IPS-11a (cell line): Measurements from ENCODE around the gene PXK.
"Not testable (repeated sequence)": the region's sequence is repeated elsewhere in the genome, so short reads cannot be mapped to it uniquely, and the experiment has no call there.

Experiments used
- H3K4me3 ChIP-seq: one replicate; pipeline ENCODE4 v1.5.1; 2013; ENCODE audit warnings: low read depth, low read length, control low read depth

The PXK gene

DNA sequence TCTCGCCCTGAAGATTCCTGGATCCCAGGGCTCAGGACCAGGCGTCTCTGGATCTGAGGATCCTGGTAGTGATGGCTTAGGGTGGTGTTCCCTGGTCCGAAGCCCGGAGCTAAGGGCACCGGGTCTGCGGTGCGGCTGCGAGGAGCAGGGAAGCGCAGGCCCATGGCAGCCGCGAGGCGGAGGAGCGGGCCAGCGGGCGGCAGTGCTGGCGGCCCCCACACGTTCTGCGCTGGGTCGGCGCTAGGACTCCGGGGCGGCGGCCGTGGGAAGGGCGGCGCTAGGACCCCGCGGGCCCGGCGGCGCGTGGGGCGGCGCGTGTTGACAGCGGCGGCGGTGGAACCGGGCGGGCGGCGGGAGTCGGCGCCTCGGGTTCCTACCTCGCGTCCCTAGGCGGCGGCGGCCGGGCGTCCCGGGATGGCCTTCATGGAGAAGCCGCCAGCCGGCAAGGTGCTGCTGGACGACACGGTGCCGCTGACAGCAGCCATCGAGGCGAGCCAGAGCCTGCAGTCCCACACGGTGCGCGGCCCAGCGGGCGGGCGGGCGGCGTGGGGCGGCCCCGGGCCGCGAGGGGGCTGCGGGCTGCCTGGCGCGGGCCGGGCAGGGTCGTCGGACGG lies at the start of gene PXK:
Gene PXK (plus strand): TSS at position 318 of the 614 bp plus-strand sequence. CDS start 97 bp downstream, at position 415.
- peak within 1 kb of the TSS; percentile 51 for H3K4me3 ChIP-seq

DNA sequence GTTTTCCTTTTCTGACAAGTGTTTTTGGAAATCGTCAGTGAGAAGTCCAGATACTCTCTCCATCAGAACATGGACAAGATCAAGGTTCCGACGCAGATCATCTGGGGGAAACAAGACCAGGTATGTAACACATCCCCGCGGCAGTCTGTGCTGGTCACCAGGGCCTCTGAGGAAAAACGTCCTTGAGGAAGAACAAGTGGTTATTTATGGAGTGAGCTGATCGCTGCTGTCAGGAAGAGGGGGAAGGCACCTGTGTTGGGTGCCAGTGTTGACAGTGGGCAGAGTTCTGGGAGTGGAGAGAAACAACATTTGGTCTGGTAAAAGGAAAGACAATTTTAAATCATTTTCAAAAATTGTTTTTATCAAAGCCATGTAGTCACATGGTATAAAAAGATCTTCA lies 47.4 kb upstream of the PXK start:
- H3K4me3 ChIP-seq = no peak overlapping the region

DNA sequence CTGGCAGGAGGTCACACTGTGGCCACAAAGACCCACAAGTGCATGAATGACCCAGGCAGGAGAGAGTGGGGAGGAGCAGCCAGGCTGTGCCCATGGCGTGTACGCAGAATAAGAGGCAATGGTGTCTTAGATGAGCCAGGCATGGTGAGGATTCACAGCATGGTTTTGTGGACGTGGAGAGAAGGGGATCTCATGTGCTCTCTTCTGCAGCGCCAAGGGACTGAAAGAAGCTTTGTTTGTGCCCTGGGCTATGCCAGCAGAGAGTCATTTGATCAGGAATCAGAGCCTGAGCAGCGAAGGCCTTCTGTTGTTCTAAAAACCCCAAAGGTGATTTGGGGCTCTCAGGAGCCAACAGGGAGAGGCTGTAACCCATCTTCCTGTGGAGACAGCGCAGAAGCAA lies 45.3 kb upstream of the PXK start:
- H3K4me3 ChIP-seq = no peak overlapping the region

DNA sequence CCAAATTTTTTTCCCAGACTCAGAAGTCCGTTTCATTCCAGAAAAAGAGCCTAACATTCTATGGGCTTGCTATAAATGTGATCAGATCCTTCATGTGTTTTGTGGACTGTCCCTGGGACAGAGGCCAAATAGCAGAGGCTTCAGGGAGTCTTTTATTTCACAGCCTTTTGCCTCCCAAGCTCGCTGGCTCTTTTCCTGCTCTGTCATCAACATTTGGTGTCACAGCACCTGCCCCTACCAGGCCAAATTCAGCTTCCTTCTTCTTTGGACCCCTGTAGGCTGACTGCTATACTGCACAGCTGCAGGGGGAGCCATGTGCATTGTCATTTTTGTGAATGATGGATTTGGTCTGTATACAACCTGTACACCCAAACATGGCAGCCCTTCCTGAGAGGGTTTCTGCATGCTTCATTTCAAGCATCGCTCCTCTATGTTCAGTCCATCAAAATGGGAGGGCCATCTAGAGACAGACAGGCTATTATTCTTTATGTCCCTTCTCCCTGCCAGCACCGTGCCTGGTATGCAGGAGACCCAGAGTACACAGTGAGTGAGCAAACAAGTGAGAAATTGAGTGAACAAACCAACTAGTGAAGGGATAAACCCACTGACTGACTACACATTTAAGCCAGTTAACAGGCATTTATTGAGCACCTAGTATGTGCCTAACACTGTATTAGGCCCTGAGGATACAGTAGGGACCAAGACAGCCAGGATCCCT lies 44.5 kb upstream of the PXK start:
- H3K4me3 ChIP-seq = no peak overlapping the region

DNA sequence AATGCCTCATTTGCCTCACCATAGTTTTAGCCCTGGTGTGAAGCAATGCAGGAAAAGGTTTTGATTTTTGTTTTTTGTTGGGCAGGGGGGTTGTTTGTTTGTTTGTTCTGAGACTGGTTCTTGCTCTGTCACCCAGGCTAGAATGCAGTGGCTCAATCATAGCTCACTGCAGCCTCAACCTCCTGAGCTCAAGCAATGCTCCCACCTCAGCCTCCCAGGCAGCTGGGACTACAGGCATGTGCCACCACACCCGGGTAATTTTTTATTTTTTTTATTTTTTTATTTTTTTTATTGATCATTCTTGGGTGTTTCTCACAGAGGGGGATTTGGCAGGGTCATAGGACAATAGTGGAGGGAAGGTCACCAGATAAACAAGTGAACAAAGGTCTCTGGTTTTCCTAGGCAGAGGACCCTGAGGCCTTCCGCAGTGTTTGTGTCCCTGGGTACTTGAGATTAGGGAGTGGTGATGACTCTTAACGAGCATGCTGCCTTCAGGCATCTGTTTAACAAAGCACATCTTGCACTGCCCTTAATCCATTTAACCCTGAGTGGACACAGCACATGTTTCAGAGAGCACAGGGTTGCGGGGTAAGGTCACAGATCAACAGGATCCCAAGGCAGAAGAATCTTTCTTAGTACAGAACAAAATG lies 43.6 kb upstream of the PXK start:
- H3K4me3 ChIP-seq = not testable (repeated sequence)

DNA sequence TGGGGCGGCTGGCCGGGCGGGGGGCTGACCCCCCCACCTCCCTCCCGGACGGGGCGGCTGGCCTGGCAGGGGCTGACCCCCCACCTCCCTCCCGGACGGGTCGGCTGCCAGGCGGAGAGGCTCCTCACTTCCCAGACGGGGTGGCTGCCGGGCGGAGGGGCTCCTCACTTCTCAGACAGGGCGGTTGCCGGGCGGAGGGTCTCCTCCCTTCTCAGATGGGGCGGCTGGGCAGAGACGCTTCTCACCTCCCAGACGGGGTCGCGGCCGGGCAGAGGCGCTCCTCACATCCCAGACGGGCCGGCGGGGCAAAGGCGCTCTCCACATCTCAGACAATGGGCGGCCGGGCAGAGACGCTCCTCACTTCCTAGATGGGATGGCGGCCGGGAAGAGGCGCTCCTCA lies 42.2 kb upstream of the PXK start:
- not testable (repeated sequence) for H3K4me3 ChIP-seq

DNA sequence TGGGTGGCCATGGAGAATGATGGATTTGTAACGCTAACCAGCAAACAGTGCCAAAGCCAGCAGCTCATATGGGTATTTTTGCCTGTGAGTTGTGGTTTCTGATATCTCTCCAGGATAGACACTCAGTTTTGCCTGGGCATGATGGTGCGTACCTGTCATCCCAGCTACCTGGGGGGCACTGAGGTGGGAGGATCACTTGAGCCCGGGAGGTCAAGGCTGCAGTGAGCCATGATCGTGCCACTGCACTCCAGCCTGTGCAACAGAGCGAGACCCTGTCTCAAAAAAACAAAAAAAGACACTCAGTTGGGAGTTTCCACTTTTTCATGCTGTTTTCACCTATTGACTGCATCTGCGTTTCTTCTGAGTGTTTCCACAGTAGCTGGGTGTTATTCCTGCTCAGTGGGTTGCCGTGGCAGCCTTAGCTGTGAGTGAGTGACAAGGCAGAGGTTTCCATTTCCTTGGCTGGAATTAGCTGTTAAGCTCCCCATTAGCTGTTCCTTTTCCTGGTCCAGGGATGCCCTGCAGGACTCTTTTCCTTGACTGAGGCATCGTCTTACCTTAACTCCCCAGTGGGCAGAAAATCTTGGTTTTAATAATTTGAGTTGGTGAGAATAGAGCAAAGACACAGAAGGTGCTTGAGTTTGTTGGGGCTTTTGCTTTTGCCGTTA lies 40.9 kb upstream of the PXK start:
- H3K4me3 ChIP-seq = no peak overlapping the region

DNA sequence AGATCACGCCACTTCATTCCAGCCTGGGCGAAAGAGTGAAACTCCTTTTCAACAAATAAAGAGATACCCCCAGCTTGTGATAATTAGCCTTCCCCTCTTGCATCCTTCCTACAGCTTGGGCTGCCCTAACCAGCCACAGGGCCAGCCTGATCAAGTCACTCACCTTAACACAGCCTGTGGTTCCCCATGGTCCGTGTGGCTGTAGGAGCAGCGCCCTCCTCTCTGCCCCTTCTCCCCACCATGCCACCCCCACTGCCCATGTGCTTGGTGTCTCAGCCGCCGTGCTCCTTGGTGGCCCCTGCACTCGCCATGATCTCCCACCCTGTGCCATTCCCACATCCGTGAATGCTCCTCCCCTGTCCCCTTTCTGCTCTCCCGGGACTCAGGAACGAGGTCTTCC lies 39.8 kb upstream of the PXK start:
- H3K4me3 ChIP-seq = no peak overlapping the region

DNA sequence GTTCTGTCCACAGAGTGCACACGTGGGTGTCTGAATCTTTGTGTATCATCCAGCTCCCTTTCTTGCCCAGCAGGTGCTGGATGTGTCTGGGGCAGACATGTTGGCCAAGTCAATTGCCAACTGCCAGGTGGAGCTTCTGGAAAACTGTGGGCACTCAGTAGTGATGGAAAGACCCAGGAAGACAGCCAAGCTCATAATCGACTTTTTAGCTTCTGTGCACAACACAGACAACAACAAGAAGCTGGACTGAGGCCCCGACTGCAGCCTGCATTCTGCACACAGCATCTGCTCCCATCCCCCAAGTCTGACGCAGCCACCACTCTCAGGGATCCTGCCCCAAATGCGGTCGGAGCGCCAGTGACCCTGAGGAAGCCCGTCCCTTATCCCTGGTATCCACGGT lies 39.2 kb upstream of the PXK start:
- no peak overlapping the region for H3K4me3 ChIP-seq

DNA sequence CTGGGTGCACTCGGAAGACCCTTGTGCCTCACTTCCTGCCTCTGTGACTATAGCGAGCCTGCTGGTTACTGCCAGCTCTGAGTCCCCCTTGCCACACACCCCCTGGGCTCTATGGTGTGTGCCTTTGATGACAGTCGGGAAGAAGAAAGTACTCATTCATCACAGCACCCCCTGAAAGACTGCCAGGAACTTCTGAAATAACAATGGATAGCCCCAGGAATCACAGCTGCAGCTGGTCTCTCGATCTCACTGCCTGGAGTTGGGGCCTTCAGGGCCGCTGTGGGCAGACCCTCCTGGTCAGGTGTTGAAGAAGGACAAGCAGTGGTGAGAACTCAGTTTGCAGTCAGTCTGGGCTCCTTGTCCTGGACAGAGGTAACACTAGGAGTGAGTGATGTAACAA lies 36.4 kb upstream of the PXK start:
- no peak overlapping the region for H3K4me3 ChIP-seq

DNA sequence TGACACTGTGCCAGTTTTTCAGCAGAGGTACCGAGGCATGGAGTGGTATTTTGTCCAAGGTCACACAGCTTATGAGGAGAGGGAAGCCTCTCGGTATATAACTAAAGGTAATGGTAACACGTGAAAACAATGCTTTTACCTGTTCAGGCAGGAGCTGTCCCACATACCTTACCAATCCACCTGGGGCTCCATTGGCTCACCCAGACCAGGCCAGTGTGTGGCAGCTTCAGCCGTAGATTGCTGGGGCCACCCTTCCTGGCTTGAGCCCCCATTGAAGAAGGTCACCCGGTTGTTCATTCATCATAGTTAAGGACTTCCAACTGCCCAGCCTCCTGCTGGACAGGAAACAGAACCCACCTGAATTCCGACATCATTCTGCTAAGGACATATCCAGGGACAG lies 35.8 kb upstream of the PXK start:
- no peak overlapping the region for H3K4me3 ChIP-seq

DNA sequence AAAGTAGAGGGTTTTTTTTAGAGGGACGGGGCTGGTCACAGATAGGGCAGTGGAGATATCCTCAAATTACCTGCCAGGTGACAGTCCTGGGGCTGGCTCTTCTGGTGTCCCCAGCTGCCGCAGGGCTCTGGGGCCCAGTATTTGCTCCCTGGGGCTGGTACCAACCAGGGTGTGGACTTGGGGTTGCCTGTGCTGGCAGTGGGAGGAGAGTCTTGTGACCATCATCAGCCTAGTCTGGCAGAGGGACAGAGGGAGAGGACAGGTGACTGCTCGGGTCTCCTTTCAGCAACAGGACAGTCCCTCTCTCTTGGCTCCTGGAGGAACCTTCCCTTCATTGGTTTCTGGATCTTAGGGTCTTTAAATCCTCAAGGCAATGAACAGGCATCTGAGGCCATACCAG lies 34.5 kb upstream of the PXK start:
- no peak overlapping the region for H3K4me3 ChIP-seq

DNA sequence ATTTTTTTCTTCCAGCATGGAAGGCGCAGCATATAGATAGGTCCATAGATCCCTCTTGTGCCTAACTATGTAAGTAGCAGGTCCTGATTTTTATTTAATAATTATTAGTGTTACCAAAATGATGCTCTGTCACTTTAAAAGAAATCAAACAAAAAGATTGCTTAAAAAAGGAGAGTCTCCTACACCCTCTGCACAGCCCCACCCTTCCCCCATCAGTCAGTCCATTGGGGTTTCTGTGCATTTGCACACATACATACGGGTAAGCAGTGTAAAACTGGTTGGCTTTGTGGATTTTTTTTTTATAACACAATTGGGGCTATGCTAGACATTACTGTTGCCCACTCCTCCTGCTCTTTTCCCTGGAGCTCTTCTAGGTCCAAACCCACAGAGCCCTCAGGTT lies 33.6 kb upstream of the PXK start:
- H3K4me3 ChIP-seq = no peak overlapping the region

DNA sequence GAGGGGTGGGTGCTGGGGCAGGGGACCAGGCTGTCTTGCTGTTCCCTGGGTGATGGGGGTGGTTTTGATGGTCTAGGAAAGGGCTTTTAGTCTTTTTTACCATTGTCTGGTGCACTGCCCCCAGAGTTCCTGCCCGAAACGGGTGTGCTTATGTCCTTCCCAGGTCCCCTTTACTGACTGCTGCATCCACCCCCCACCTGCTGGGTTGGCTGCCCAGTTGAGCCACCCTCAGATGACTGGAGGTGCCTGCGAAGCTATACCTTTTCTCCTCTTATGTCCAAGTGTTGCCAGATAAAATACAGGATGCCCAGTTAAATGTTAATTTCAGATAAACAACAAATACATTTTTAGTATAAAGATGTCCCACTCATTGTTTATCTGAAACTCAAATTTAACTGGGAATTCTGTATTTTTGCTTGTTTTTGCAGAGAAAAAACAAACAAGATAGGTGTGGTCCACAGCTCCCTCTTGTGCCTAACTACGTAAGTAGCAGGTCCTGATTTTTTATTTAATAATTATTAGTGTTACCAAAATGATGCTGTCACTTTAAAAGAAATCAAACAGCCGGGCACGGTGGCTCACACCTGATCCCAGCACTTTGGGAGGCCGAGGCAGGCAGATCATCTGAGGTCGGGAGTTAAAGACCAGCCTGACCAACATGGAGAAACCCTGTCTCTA lies 32.7 kb upstream of the PXK start:
- H3K4me3 ChIP-seq = no peak overlapping the region

DNA sequence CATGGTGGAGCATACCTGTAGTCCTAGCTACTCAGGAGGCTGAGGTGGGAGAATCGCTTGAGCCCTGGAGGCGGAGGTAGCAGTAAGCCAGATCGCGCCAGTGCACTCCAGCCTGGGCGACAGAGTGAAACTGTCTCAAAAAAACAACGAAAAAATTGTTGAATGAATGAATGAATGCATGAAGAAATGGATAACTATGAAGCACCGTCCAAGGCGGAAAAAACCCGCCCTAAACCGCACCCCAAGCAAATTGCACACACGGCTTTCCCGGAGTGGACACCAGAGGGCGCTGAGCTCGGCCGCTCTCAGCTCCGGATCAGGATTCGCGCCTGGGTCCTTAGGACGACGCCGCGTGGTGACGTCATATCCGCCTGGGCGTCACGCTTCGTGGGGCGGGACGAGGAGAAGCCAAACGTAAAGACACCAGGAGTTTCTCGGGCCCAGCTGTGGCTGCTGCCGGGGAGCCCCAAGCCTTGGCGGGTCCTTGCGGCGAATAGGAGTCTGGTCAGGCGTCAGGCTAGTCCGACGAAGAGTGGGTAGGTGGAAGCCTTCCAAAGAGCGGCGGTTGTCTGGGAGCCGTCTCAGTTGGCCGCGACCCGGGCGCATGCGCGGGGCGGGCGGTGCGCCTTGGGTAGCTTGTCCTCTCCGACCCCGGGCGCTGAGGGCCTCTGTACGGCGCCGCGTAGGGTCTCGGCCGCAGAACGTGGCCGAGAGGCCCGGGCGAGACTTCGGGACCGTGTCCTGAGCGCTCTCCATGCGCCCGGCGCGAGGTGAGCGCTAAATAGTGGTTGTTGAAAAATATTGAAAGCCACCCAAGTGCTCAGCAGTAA lies 26.6 kb upstream of the PXK start, which contains the start of the genes HTD2 and RPP14:
Gene HTD2 (plus strand): TSS at position 639 of the 830 bp plus-strand sequence. CDS start 11,094 bp downstream, outside the sequence.
Gene RPP14 (plus strand): TSS at position 364 of the 830 bp plus-strand sequence. CDS start 4,085 bp downstream, outside the sequence.
- H3K4me3 ChIP-seq = peak within 1 kb of the TSS; percentile 90

DNA sequence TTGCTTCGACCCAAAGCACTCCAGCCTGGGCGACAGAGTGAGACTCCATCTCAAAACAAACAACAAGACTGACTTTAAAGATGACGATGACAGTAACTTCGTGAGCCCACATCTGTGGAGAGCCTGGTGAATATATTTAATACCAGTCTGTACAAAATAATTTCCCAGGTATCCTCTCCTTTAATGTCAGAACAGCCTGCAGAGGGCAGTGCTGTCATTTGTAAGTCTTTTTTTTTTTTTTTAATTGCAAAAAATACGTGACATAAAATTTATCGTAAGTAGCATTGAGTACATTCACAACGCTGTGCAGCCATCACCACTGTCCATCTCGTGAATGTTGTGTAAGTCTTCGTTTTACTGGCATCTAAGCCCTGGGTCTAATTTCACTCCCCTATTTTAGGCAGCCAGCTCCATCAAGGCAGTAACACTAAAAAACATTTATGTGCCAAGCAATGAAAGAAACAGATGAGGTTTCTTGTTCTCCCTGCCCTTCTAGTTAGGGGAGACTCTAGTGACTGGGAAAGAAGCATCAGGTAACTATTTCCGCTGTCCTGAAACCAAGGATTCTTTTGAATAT lies 25.0 kb upstream of the PXK start:
- H3K4me3 ChIP-seq = peak overlapping the region; percentile 90

DNA sequence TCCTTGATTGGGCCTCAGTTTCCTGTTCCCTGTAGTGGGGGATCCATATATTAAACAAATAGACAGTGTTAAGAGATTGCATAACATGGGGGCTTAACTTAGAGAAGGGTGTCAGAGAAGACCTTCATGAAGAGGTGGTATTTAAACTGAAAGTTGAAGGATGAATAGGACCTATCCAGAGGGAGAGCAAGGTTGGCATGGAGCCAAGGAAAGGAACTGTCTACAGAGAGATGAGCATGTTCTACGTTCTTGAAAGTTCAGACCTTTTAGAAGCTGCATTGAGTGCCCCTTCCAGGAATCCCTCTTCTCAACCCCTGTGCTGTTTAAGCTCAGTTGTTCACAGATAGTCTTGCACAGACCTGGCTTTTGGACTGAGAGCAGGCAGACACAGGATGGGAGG lies 24.0 kb upstream of the PXK start:
- H3K4me3 ChIP-seq = no peak overlapping the region

DNA sequence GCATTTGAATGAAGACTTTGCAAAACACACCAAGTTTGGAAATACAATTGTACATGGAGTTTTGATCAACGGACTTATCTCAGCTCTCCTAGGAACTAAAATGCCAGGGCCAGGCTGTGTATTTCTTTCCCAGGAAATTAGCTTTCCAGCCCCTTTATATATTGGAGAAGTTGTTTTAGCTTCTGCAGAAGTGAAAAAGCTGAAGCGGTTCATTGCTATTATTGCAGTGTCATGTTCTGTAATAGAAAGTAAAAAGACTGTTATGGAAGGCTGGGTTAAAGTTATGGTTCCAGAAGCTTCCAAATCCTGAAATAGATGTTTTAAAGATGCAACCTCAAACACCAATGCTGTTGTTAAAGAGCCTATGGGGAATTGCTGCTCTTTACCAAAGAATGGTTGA lies 14.9 kb upstream of the PXK start:
- H3K4me3 ChIP-seq = no peak overlapping the region

DNA sequence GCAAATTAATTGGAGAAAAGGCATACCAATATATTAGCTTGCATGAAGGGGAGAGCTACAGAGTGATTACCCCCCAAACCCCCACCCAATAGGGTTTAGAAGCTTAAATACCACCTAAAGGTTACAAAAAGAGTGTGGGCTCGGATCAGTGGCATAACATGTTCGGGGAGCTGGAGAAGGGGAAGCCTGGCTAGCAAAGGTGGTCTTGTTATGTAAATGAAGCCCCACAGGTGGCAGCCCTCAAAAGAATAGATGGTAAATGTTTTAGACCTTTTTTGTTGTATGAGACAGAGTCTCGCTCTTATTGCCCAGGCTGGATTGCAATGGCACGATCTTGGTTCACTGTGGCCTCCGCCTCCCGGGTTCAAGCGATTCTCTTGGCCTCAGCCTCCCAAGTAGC lies 10.9 kb upstream of the PXK start:
- H3K4me3 ChIP-seq = no peak overlapping the region

DNA sequence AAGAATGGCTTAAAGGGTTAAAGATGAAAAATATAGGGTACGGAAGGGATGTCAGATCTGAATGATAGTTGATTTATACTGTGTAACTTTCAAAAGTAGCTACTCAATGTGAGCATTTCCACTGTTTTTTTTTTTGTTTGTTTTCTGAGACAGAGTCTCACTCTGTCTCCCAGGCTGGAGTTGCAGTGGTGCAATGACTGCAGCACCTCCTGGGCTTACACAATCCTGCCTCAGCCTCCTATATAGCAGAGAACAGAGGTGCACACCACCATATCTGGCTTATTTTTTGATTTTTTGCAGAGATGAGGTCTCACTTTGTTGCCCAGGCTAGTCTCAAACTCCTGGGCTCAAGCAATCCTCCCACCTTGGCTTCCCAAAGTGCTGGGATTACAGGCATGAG lies 9.9 kb upstream of the PXK start:
- H3K4me3 ChIP-seq = no peak overlapping the region
